IMR-90 (cell line): ENCODE data around the gene MRPL20. TPM values are rescaled to one million over a fixed set of nuclear protein-coding genes. Genes with fewer than 3 reads are reported as not detected.

Experiments used
- ATAC-seq: fragments of 200-7000 bp; cut with Tn5 transposase; 2 replicates; pipeline ENCODE4 v1.9.1; 2020; ENCODE audit warnings: low read depth, mild to moderate bottlenecking, moderate library complexity
- BruUV-seq: library from RNA; stranded (reverse); fragments of 400-500 nt; replicated peaks from 2 replicates; lab custom pipeline; 2021; lab: Mats Ljungman, UMichigan
- CTCF ChIA-PET: fragments of 300-600 bp; formaldehyde crosslinking; extraction: SDS; loops from one replicate; lab custom pipeline; 2021; ENCODE audit warnings: antibody characterized with exemption; lab: Yijun Ruan, JAX
- POLR2A ChIA-PET: fragments of 300-600 bp; sonication (Branson Sonifier 250); formaldehyde crosslinking; loops from one replicate; lab custom pipeline; 2022; ENCODE audit warnings: antibody characterized with exemption; ENCODE audit not compliant: unreplicated experiment; lab: Charles Lee
- DNase-seq: peaks from one replicate; pipeline ENCODE4 v3.0.0; 2013
- H2AFZ ChIP-seq: replicated peaks from 2 replicates; pipeline ENCODE3; 2013; ENCODE audit warnings: low read length, mild to moderate bottlenecking; ENCODE audit not compliant: poor library complexity
- H2AK5ac ChIP-seq: 2 replicates; pipeline ENCODE4 v1.6.1; 2013; ENCODE audit warnings: low read depth, low read length, inconsistent platforms
- H2AK9ac ChIP-seq: replicated peaks from 2 replicates; pipeline ENCODE3; 2013; ENCODE audit warnings: mild to moderate bottlenecking, low read depth, low read length, moderate library complexity; ENCODE audit not compliant: poor library complexity
- H2BK120ac ChIP-seq: 2 replicates; pipeline ENCODE4 v1.6.1; 2013; ENCODE audit warnings: low read depth, low read length, inconsistent platforms
- H2BK15ac ChIP-seq: 3 replicates; pipeline ENCODE4 v1.6.1; 2013; ENCODE audit warnings: low read depth, low read length, inconsistent platforms
- H2BK20ac ChIP-seq: 2 replicates; pipeline ENCODE4 v1.6.1; 2013; ENCODE audit warnings: low read depth, mild to moderate bottlenecking, inconsistent platforms, low read length, moderate library complexity
- H2BK5ac ChIP-seq: 2 replicates; pipeline ENCODE4 v1.6.1; 2013; ENCODE audit warnings: mild to moderate bottlenecking, low read depth, low read length, inconsistent platforms; ENCODE audit not compliant: poor library complexity, severe bottlenecking
- H3K14ac ChIP-seq: replicated peaks from 2 replicates; pipeline ENCODE4 v1.6.1; 2013; ENCODE audit warnings: low read depth, low read length, inconsistent platforms
- H3K18ac ChIP-seq: 2 replicates; pipeline ENCODE4 v1.6.1; 2013; ENCODE audit warnings: low read depth, low read length, control low read depth
- H3K23ac ChIP-seq: 2 replicates; pipeline ENCODE4 v1.6.1; 2013; ENCODE audit warnings: low read depth, low read length, inconsistent platforms
- H3K27ac ChIP-seq: 2 replicates; pipeline ENCODE4 v1.5.1; 2013; ENCODE audit warnings: mild to moderate bottlenecking, control low read depth, low read length; ENCODE audit not compliant: insufficient read depth
- H3K27me3 ChIP-seq: 2 replicates; pipeline ENCODE4 v1.6.1; 2013; ENCODE audit warnings: low read length; ENCODE audit not compliant: control insufficient read depth, insufficient read depth
- H3K36me3 ChIP-seq: 2 replicates; pipeline ENCODE4 v1.6.1; 2013; ENCODE audit warnings: low read length, mixed read lengths; ENCODE audit not compliant: control insufficient read depth, insufficient read depth
- H3K4ac ChIP-seq: 2 replicates; pipeline ENCODE4 v1.6.1; 2013; ENCODE audit warnings: low read depth, low read length, inconsistent platforms
- H3K4me1 ChIP-seq: 2 replicates; pipeline ENCODE4 v1.6.1; 2013; ENCODE audit warnings: low read length, mixed read lengths; ENCODE audit not compliant: control insufficient read depth, insufficient read depth
- H3K4me2 ChIP-seq: 2 replicates; pipeline ENCODE4 v1.6.1; 2013; ENCODE audit warnings: low read depth, mild to moderate bottlenecking, control low read depth, low read length, moderate library complexity
- H3K4me3 ChIP-seq: 2 replicates; pipeline ENCODE4 v1.5.1; 2013; ENCODE audit warnings: low read depth, mild to moderate bottlenecking, control low read depth, low read length, moderate library complexity; ENCODE audit not compliant: insufficient read depth
- H3K56ac ChIP-seq: 2 replicates; pipeline ENCODE4 v1.6.1; 2013; ENCODE audit warnings: low read length, inconsistent platforms; ENCODE audit not compliant: insufficient read depth; ENCODE audit errors: extremely low read depth
- H3K79me1 ChIP-seq, 2 experiments: 2 replicates each; pipeline ENCODE4 v1.6.1; 2013; ENCODE audit warnings: low read length in 2 of 2, inconsistent platforms in 1 of 2, low read depth in 1 of 2
- H3K9ac ChIP-seq: 2 replicates; pipeline ENCODE4 v1.6.1; 2013; ENCODE audit warnings: low read depth, low read length, control low read depth
- H3K9me1 ChIP-seq: 2 replicates; pipeline ENCODE4 v1.6.1; 2013; ENCODE audit warnings: low read length, inconsistent platforms; ENCODE audit not compliant: insufficient read depth
- H3K9me3 ChIP-seq: 2 replicates; pipeline ENCODE4 v1.6.1; 2013; ENCODE audit warnings: low read length; ENCODE audit not compliant: control insufficient read depth, insufficient read depth
- H4K20me1 ChIP-seq: 2 replicates; pipeline ENCODE4 v1.6.1; 2013; ENCODE audit warnings: low read length, inconsistent platforms; ENCODE audit not compliant: insufficient read depth
- H4K5ac ChIP-seq: 2 replicates; pipeline ENCODE4 v1.6.1; 2013; ENCODE audit warnings: mild to moderate bottlenecking, low read depth, low read length, control low read depth
- H4K8ac ChIP-seq, 2 experiments: 2 replicates each; pipeline ENCODE4 v1.6.1; 2013; ENCODE audit warnings: low read depth in 2 of 2, low read length in 2 of 2, control low read depth in 1 of 2, inconsistent platforms in 1 of 2
- H4K91ac ChIP-seq: 2 replicates; pipeline ENCODE4 v1.6.1; 2013; ENCODE audit warnings: low read depth, low read length, inconsistent platforms; ENCODE audit not compliant: insufficient read depth
- CHD1 ChIP-seq: IDR thresholded peaks from 2 replicates; pipeline ENCODE4 v1.6.1; 2012; ENCODE audit warnings: low read depth, low read length, improper control_type of control experiment
- MAFK ChIP-seq: IDR thresholded peaks from 2 replicates; pipeline ENCODE4 v1.6.1; 2012; ENCODE audit warnings: low read depth, low read length, improper control_type of control experiment
- NFE2L2 ChIP-seq: fragments of 150-350 bp; IDR thresholded peaks from 2 replicates; pipeline ENCODE4 v1.6.1; 2016; ENCODE audit warnings: low read depth, mild to moderate bottlenecking, low read length
- RFX5 ChIP-seq: IDR thresholded peaks from 2 replicates; pipeline ENCODE4 v1.8.0; 2012; ENCODE audit warnings: low read depth, mild to moderate bottlenecking, low read length, moderate library complexity
- WGBS, 2 experiments: methylation state at CpG; one replicate each; pipeline versions ENCODE4 v1.1.5 to v1.1.7; 2013; ENCODE audit warnings: missing lambda C conversion rate in 2 of 2; ENCODE audit not compliant: insufficient read length in 1 of 2; ENCODE audit errors: extremely low coverage in 2 of 2; 5-methylcytosine and 5-hydroxymethylcytosine counted together
- dilution Hi-C: fragments of 300-500 bp; cut with HindIII; formaldehyde crosslinking; loops from one replicate; pipeline ENCODE4 v1.14.3; 2018; ENCODE audit warnings: low sequenced_read_pairs; ENCODE audit not compliant: unreplicated experiment
- in situ Hi-C: fragments of 300-500 bp; cut with MboI; formaldehyde crosslinking; loops from 3 replicates; pipeline ENCODE4 v1.14.3; 2019; ENCODE audit warnings: low sequenced_read_pairs, inconsistent platforms, mixed read lengths
- intact Hi-C: fragments of 100-400 bp; cut with micrococcal nuclease; formaldehyde crosslinking; loops from 2 replicates; pipeline ENCODE4 v1.10.0; 2022
- polyA plus RNA-seq, 3 experiments: library from polyadenylated mRNA; depleted of rRNA; stranded (reverse); fragments of >200 nt; gene quantifications; 2 replicates each; pipeline ENCODE4 v1.2.3, GENCODE V29; 2012; ENCODE audit warnings: low replicate concordance in 1 of 3
- total RNA-seq: library from RNA; depleted of rRNA; stranded (reverse); fragments of >200 nt; gene quantifications from 2 replicates; pipeline ENCODE4 v1.2.3, GENCODE V29; 2012

MRPL20 gene
- total and polyA plus RNA-seq, 2 of the 4 experiments (the other 2 are of a cell fraction): 141 to 157 TPM

GRCh38 chr1:1371364-1371745 is 35.7 kb downstream of the MRPL20 start:
- Histone ChIP-seq H2BK15ac (no peak overlapping the region), H4K8ac (no peak overlapping the region), H2AK9ac (peak overlapping the region; percentile 82), H3K27me3 (no peaks in the 10 kb centered on the region), H3K9me1 (0 out of 2 replicates have a peak, but pooled peaks cover 5% of the 10 kb centered on the region), H2AFZ (peak overlapping the region; percentile 29), H3K79me1 (peaks cover 3 to 48% of the 10 kb centered on the region in 2 experiments; a peak in 3 of 4 replicates), H3K18ac (no peak overlapping the region), H3K27ac (no peak overlapping the region), H2BK120ac (no peak overlapping the region), H3K4ac (no peak overlapping the region), H2BK20ac (no peak overlapping the region), H4K20me1 (peaks cover 11% of the 10 kb centered on the region; the same call in 1 of the 2 replicates), H4K5ac (no peak overlapping the region), H2BK5ac (peak overlapping the region; percentile 10), H3K36me3 (peaks cover 8% of the 10 kb centered on the region), H3K14ac (no peak overlapping the region), H3K4me2 (no peak overlapping the region), H3K4me3 (no peak overlapping the region), H3K4me1 (peaks cover 12% of the 10 kb centered on the region), H3K9me3 (no peaks in the 10 kb centered on the region), H4K91ac (no peak overlapping the region), H3K9ac (no peak overlapping the region), H3K56ac (no peak overlapping the region), H3K23ac (no peak overlapping the region), H2AK5ac (peak overlapping the region; percentile 60)
- no peak for DNase-seq
- ChIA-PET POLR2A (no interaction called here), CTCF (interaction anchor here (0.8 kb wide), 1 partner anchor 23 kb away, joined by 3 read pairs; no protein-coding TSS in a partner anchor)
- no peak for TF ChIP-seq RFX5
- TF ChIP-seq NFE2L2: no peak
- TF ChIP-seq CHD1: no peak
- no peak for TF ChIP-seq MAFK
- dilution Hi-C loops (no loop called here), intact Hi-C loops (no loop called here), in situ Hi-C loops (no loop called here)
- ATAC-seq: no peak
- no CpG with 5 or more reads among the region's 12 CpGs for WGBS, 2 experiments
- BruUV-seq: no TSS peak
